ENCODE data around the gene GTF2IRD1. TPM values are rescaled to one million over a fixed set of nuclear protein-coding genes. Genes with fewer than 3 reads are reported as not detected.
A peak's percentile ranks its signal among the peaks of the same experiment; 100 is the strongest.
"Not testable (repeated sequence)": the region's sequence is repeated elsewhere in the genome, so short reads cannot be mapped to it uniquely, and the experiment has no call there.

Gene GTF2IRD1
- total RNA-seq, 4 donors from 2014 or later: 28.1 to 41.1 (median 31.0) TPM

GRCh38 chr7:74554178-74554577 lies 100.5 kb downstream of the GTF2IRD1 start:
- Histone ChIP-seq H3K36me3 (peaks cover 8 to 11% of the 10 kb centered on the region in 2 donors), H3K4me1 (no peaks in the 10 kb centered on the region), H3K27ac (peak overlapping the region in 1 of 3 donors; percentile 36), H3K9me3 (no peaks in the 10 kb centered on the region), H3K4me3 (replicated peaks in 1 of 3) (no peak overlapping the region), H3K27me3 (no peaks in the 10 kb centered on the region)
- WGBS, 2 donors: 95 to 99% methylated on average over 7 of the region's 7 CpGs
- DNase-seq: no peak
- intact Hi-C loops (cut with DNase I): no loop called here
- TF ChIP-seq POLR2A (IDR thresholded peaks at IDR 0.05): no peak
- no peak for TF ChIP-seq CTCF (IDR thresholded peaks at IDR 0.05)

- no peak for TF ChIP-seq POLR2A (IDR thresholded peaks at IDR 0.05)
- no peak for TF ChIP-seq CTCF (IDR thresholded peaks at IDR 0.05)
- intact Hi-C loops (cut with DNase I): loop anchor here (10.0 kb wide), 1 partner anchor 115 kb away; no protein-coding TSS in a partner anchor
- Histone ChIP-seq H3K27me3 (no peaks in the 10 kb centered on the region), H3K36me3 (peaks cover 9 to 17% of the 10 kb centered on the region in 2 donors), H3K9me3 (no peaks in the 10 kb centered on the region), H3K27ac (no peak overlapping the region), H3K4me3 (replicated peaks in 1 of 3) (no peak overlapping the region), H3K4me1 (peaks cover 0 to 10% of the 10 kb centered on the region in 2 donors)
- WGBS, 2 donors: 89 to 94% methylated on average over 5 of the region's 5 CpGs
- DNase-seq: no peak
Measured at GRCh38 chr7:74560086-74560719, 106.5 kb downstream of the GTF2IRD1 start.

GRCh38 chr7:74561898-74562613 lies 108.3 kb downstream of the GTF2IRD1 start:
- H3K36me3 ChIP-seq: peaks cover 9 to 17% of the 10 kb centered on the region in 2 donors
- DNase-seq: peak; percentile 90
- no peak for TF ChIP-seq CTCF (IDR thresholded peaks at IDR 0.05)
- no peak for TF ChIP-seq POLR2A (IDR thresholded peaks at IDR 0.05)
- 60 to 62% methylated on average over 11 to 12 of the region's 12 CpGs for WGBS, 2 donors
- H3K4me3 ChIP-seq (replicated peaks in 1 of 3): no peak overlapping the region
- no peaks in the 10 kb centered on the region for H3K27me3 ChIP-seq
- H3K4me1 ChIP-seq: peaks cover 0 to 12% of the 10 kb centered on the region in 2 donors
- intact Hi-C loops (cut with DNase I): loop anchor here (10.0 kb wide), 1 partner anchor 117 kb away; no protein-coding TSS in a partner anchor
- no peaks in the 10 kb centered on the region for H3K9me3 ChIP-seq
- H3K27ac ChIP-seq: peak overlapping the region; percentile 46 to 83 (median 79)

- not testable (repeated sequence) for H3K27me3 ChIP-seq; DNase-seq; H3K9me3 ChIP-seq; H3K4me3 ChIP-seq (replicated peaks in 1 of 3)
- Histone ChIP-seq H3K4me1 (peaks cover 0 to 18% of the 10 kb centered on the region in 2 donors), H3K27ac (peak overlapping the region in 1 of 3 donors; percentile 17), H3K36me3 (peaks cover 7 to 11% of the 10 kb centered on the region in 2 donors)
- 94 to 95% methylated on average over 6 of the region's 6 CpGs for WGBS, 2 donors
- intact Hi-C loops (cut with DNase I): loop anchor here (10.0 kb wide), 1 partner anchor 119 kb away; no protein-coding TSS in a partner anchor
Measured at GRCh38 chr7:74563639-74564038, 109.9 kb downstream of the GTF2IRD1 start.

GRCh38 chr7:74567318-74567668 lies 113.6 kb downstream of the GTF2IRD1 start:
- WGBS, 2 donors: 91 to 93% methylated on average over 2 of the region's 2 CpGs
- Histone ChIP-seq H3K27ac (peak overlapping the region in 1 of 3 donors; percentile 57), H3K9me3 (no peaks in the 10 kb centered on the region), H3K4me3 (replicated peaks in 1 of 3) (no peak overlapping the region), H3K4me1 (peaks cover 0 to 8% of the 10 kb centered on the region in 2 donors), H3K27me3 (no peaks in the 10 kb centered on the region), H3K36me3 (no peaks in the 10 kb centered on the region)
- intact Hi-C loops (cut with DNase I): loop anchor here (10.0 kb wide), 1 partner anchor 122 kb away; no protein-coding TSS in a partner anchor
- DNase-seq: no peak
- TF ChIP-seq CTCF (IDR thresholded peaks at IDR 0.05): no peak
- no peak for TF ChIP-seq POLR2A (IDR thresholded peaks at IDR 0.05)
